Adrenal gland (tissue), 12 donors: ENCODE data around the gene ACE. TPM values are rescaled to one million over a fixed set of nuclear protein-coding genes. Genes with fewer than 3 reads are reported as not detected.

Source experiments
- DNase-seq, 7 donors: peaks; one replicate each; pipeline ENCODE4 v3.0.0-alpha.2; 2019 to 2020
- H3K27ac ChIP-seq, 5 donors: fragments of 200-600 bp; sonication (generic) in 4 of 5; 1 replicate in 3 of 5; 2 replicates in 2 of 5; pipeline versions ENCODE4 v1.5.1 to v1.8.0; 2016 to 2020; ENCODE audit warnings: mild to moderate bottlenecking in 1 of 5
- H3K27me3 ChIP-seq: fragments of 200-600 bp; 2 replicates; pipeline ENCODE4 v1.8.0; 2021
- H3K36me3 ChIP-seq, 2 donors: fragments of 200-600 bp; replicated peaks in 1 of 2; 1 replicate in 1 of 2; 2 replicates in 1 of 2; pipeline versions ENCODE4 v1.5.1 to v1.8.0; 2018 to 2022
- H3K4me1 ChIP-seq, 2 donors: fragments of 200-600 bp; replicated peaks in 1 of 2; 1 replicate in 1 of 2; 2 replicates in 1 of 2; pipeline versions ENCODE4 v1.5.1 to v1.8.0; 2018 to 2021
- H3K4me3 ChIP-seq, 4 donors: fragments of 200-600 bp; sonication (generic) in 3 of 4; one replicate each; pipeline ENCODE4 v1.5.1; 2016 to 2018
- H3K9me3 ChIP-seq, 3 donors: fragments of 200-600 bp; sonication (generic) in 1 of 3; replicated peaks in 1 of 3; 1 replicate in 2 of 3; 2 replicates in 1 of 3; pipeline versions ENCODE4 v1.5.1 to v1.8.0; 2016 to 2021
- POLR2A ChIP-seq, 2 donors: fragments of 450-650 bp; IDR thresholded peaks; one replicate each; pipeline ENCODE4 v1.6.1; 2017; ENCODE audit warnings: antibody characterized with exemption in 2 of 2, mild to moderate bottlenecking in 2 of 2, moderate library complexity in 1 of 2
- WGBS, 4 donors: extraction: QIAGEN DNeasy Blood & Tissue Kit in 2 of 4; methylation state at CpG; one replicate each; pipeline versions ENCODE4 v1.1.5 to v1.1.7; 2013 to 2017; 5-methylcytosine and 5-hydroxymethylcytosine counted together
- intact Hi-C, 2 donors: fragments of 100-400 bp; cut with DNase I; formaldehyde crosslinking; loops; one replicate each; pipeline versions ENCODE4 v1.14.1 to v1.15.0; 2022 to 2023
- polyA plus RNA-seq, 3 donors: library from polyadenylated mRNA; stranded (reverse); fragments of 200-250 nt in 2 of 3; fragments of 350-450 nt in 1 of 3; fragmentation: Illumina TruSeq in 1 of 3; extraction: RNeasy Lipid Tissue Mini Kit (QIAGEN cat#74804) in 1 of 3; gene quantifications; one replicate each; pipeline ENCODE4 v1.2.3, GENCODE V29; 2013 to 2014
- total RNA-seq, 9 donors: library from RNA; depleted of rRNA in 4 of 9; stranded (reverse); fragments of >200 nt in 4 of 9; fragments of 120-200 nt in 1 of 9; fragmentation: NEBNext Ultra II Directional in 1 of 9; extraction: Animal tissue kit (Norgen Biotek cat#: 25700) in 1 of 9; gene quantifications; one replicate each; pipeline versions ENCODE4 v1.1.0 to v1.2.4, GENCODE V29; 2013 to 2023
- TF ChIP-seq, protein P1 (sequence below), 6 experiments: fragments of 450-650 bp in 4 of 6; fragments of 200-600 bp in 2 of 6; sonication (generic) in 1 of 6; IDR thresholded peaks; 1 replicate in 5 of 6; 2 replicates in 1 of 6; pipeline versions ENCODE4 v1.5.1 to v1.8.0; 2016 to 2021; ENCODE audit warnings: antibody characterized with exemption in 6 of 6, mild to moderate bottlenecking in 2 of 6, moderate library complexity in 1 of 6
- donor health status: healthy with polysubstance abuse.
- donor health status: Bipolar disorder and iron deficiency.
- donor health status: DM: yes; HTN: yes; CAD: no.
- donor health status: DM: no; HTN: no; CAD: no.
- donor health status: DM: no; HTN: no; CAD: no.
- donor health status: DM: yes; HTN: yes; CAD: no.

Gene ACE
- total and polyA plus RNA-seq, 12 donors: 0.55 to 49.7 (median 12.2) TPM

GRCh38 chr17:63543822-63544420 lies 67.1 kb downstream of the ACE start:
- H3K36me3 ChIP-seq: no peaks in the 10 kb centered on the region
- no peak overlapping the region for H3K27ac ChIP-seq
- H3K27me3 ChIP-seq: peaks cover under 1% of the 10 kb centered on the region
- peaks cover 0 to 1% of the 10 kb centered on the region in 2 donors for H3K4me1 ChIP-seq
- intact Hi-C loops: no loop called here
- H3K9me3 ChIP-seq: no peaks in the 10 kb centered on the region
- TF ChIP-seq, protein P1, sequence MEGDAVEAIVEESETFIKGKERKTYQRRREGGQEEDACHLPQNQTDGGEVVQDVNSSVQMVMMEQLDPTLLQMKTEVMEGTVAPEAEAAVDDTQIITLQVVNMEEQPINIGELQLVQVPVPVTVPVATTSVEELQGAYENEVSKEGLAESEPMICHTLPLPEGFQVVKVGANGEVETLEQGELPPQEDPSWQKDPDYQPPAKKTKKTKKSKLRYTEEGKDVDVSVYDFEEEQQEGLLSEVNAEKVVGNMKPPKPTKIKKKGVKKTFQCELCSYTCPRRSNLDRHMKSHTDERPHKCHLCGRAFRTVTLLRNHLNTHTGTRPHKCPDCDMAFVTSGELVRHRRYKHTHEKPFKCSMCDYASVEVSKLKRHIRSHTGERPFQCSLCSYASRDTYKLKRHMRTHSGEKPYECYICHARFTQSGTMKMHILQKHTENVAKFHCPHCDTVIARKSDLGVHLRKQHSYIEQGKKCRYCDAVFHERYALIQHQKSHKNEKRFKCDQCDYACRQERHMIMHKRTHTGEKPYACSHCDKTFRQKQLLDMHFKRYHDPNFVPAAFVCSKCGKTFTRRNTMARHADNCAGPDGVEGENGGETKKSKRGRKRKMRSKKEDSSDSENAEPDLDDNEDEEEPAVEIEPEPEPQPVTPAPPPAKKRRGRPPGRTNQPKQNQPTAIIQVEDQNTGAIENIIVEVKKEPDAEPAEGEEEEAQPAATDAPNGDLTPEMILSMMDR (IDR thresholded peaks at IDR 0.05): no peak
- no peak for TF ChIP-seq POLR2A (IDR thresholded peaks at IDR 0.05)
- H3K4me3 ChIP-seq: no peak overlapping the region
- peak in 1 of 7 donors; percentile 6 for DNase-seq

DNA sequence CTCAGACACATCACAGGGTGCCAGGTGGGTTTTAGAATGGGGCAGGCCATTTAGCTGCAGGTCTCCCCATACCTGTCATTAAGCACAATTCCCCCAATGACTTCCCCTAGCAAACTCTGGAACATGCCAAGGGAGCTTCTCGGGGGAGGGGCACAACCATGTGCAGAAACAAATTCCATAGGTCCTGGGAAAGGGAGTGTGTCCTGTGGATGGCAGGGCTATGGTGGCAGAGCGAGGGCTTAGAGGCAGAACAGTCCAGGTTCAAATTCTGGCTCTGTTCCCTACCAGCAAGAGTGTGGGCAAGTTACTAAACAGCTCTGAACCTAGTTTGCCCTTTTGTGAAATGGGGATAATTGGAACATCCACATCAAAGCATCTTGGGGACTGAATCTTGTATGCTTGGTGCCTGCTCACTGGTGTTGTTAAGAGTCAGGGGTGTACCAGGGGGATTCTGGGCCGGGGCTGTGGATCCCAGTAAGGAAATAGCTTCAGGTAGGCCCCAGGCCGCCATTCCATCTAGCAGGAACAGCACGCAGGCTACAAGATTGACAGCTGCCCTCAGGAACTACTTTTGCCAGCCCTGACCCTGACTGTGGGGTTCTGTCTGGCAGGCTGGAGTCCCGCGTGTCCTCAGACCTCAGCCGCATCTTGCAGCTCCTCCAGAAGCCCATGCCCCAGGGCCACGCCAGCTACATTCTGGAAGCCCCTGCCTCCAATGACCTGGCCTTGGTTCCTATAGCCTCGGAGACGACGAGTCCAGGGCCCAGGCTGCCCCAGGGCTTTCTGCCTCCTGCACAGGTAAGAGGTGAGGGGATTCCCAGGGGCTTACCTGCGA lies 67.8 kb downstream of the ACE start:
- Histone ChIP-seq H3K27me3 (no peaks in the 10 kb centered on the region), H3K4me1 (peaks cover 0 to 9% of the 10 kb centered on the region in 2 donors), H3K9me3 (no peaks in the 10 kb centered on the region), H3K27ac (no peak overlapping the region), H3K4me3 (no peak overlapping the region), H3K36me3 (no peaks in the 10 kb centered on the region)
- peak in 1 of 7 donors; percentile 10 for DNase-seq
- TF ChIP-seq, protein P1 (IDR thresholded peaks at IDR 0.05): no peak
- TF ChIP-seq POLR2A (IDR thresholded peaks at IDR 0.05): no peak
- intact Hi-C loops: no loop called here
- 80 to 88% (median 86%) methylated on average over 9 to 13 of the region's 13 CpGs for WGBS, 4 donors

DNA sequence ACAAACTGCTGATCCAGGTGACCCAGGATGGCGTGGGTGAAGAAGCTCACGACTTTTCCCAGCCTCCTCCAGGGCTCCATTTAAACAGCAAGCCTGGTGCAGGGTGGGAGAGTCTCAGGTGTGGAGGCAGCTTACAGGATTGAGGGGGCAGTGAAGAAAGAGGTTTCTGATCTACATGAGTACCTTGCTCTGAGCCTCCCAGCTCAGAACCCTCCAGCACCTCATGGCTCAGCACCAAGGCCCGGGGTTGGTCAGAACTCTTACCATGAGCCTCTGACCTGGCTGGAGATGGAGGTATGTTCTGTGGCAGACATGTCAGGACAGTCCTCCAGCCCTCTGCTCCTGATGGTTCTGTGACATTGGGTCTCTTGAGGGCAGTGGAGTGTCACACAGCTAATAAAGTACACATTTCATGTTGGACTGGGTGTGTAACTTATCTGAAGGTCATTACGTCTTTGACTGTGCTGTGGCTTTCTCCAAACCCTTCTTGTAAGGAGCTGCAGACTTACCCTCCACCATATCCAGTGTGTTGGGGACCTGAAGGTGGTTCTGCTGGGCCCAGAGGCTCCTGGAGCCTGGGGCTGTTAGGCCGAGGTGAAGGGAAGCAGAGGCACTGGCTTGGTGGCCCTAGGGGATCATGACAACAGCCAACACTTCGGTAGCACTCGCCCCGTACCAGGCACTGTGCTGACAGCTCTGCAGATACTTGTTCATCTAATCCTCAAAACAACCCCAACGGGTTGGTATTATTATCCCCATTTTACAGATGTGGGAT lies 69.6 kb downstream of the ACE start:
- Histone ChIP-seq H3K9me3 (no peaks in the 10 kb centered on the region), H3K4me3 (no peak overlapping the region), H3K36me3 (no peaks in the 10 kb centered on the region), H3K27ac (no peak overlapping the region), H3K27me3 (no peaks in the 10 kb centered on the region), H3K4me1 (peaks cover 0 to 10% of the 10 kb centered on the region in 2 donors)
- TF ChIP-seq POLR2A (IDR thresholded peaks at IDR 0.05): no peak
- TF ChIP-seq, protein P1 (IDR thresholded peaks at IDR 0.05): no peak
- 88 to 96% (median 91%) methylated on average over 9 of the region's 9 CpGs for WGBS, 4 donors
- peak in 1 of 7 donors; percentile 6 for DNase-seq
- intact Hi-C loops: no loop called here

GRCh38 chr17:63547083-63547523 lies 70.2 kb downstream of the ACE start:
- Histone ChIP-seq H3K4me3 (no peak overlapping the region), H3K9me3 (no peaks in the 10 kb centered on the region), H3K27me3 (no peaks in the 10 kb centered on the region), H3K4me1 (peaks cover 3 to 13% of the 10 kb centered on the region in 2 donors), H3K27ac (no peak overlapping the region), H3K36me3 (no peaks in the 10 kb centered on the region)
- 55 to 82% (median 72%) methylated on average over 3 to 5 of the region's 5 CpGs for WGBS, 4 donors
- TF ChIP-seq POLR2A (IDR thresholded peaks at IDR 0.05): no peak
- TF ChIP-seq, protein P1 (IDR thresholded peaks at IDR 0.05): no peak
- intact Hi-C loops: no loop called here
- DNase-seq: peak in 1 of 7 donors; percentile 9
